OCI-LY3 (cell line): ENCODE data around the gene RAE1.
A peak's percentile ranks its signal among the peaks of the same experiment; 100 is the strongest.

Source experiments
- H2AFZ ChIP-seq: fragments of 200-600, 300-600 bp; shearing (Covaris generic); 2 replicates; pipeline ENCODE4 v1.6.0; 2014; ENCODE audit warnings: antibody characterized with exemption, low read depth, low read length
- H3K27ac ChIP-seq: fragments of 200-600, 300-600 bp; sonication (generic); 2 replicates; pipeline ENCODE4 v1.5.1; 2014; ENCODE audit warnings: mild to moderate bottlenecking, low read length, moderate library complexity, mixed read lengths
- H3K27me3 ChIP-seq: fragments of 200-600, 300-600 bp; sonication (generic); 2 replicates; pipeline ENCODE4 v1.6.1; 2014; ENCODE audit warnings: low read depth, low read length, mixed read lengths
- H3K36me3 ChIP-seq: fragments of 200-600, 300-600 bp; sonication (generic); replicated peaks from 2 replicates; pipeline ENCODE3; 2014; ENCODE audit warnings: low read depth, low read length, mixed read lengths
- H3K4me1 ChIP-seq: fragments of 300-600, 200-600 bp; sonication (generic); 2 replicates; pipeline ENCODE4 v1.6.1; 2014; ENCODE audit warnings: low read length, mixed read lengths
- H3K4me2 ChIP-seq: fragments of 200-600, 300-600 bp; sonication (generic); 2 replicates; pipeline ENCODE4 v1.6.1; 2014; ENCODE audit warnings: low read length, mixed read lengths
- H3K4me3 ChIP-seq: fragments of 300-600, 200-600 bp; sonication (generic); 2 replicates; pipeline ENCODE4 v1.5.1; 2014; ENCODE audit warnings: antibody characterized with exemption, mild to moderate bottlenecking, low read length, moderate library complexity
- H3K79me2 ChIP-seq: fragments of 300-600, 200-600 bp; shearing (Covaris generic); 2 replicates; pipeline ENCODE4 v1.6.1; 2014; ENCODE audit warnings: mild to moderate bottlenecking, low read length, mixed read lengths
- H3K9ac ChIP-seq: fragments of 300-600, 200-600 bp; shearing (Covaris generic); 2 replicates; pipeline ENCODE4 v1.6.0; 2014; ENCODE audit warnings: mild to moderate bottlenecking, low read length, moderate library complexity
- H3K9me3 ChIP-seq: fragments of 200-600, 300-600 bp; shearing (Covaris generic); 2 replicates; pipeline ENCODE4 v1.6.1; 2014; ENCODE audit warnings: low read length, mixed read lengths; ENCODE audit not compliant: insufficient read depth
- H4K20me1 ChIP-seq: fragments of 200-600, 300-600 bp; sonication (generic); 2 replicates; pipeline ENCODE4 v1.6.1; 2016; ENCODE audit warnings: low read length, mixed read lengths; ENCODE audit not compliant: insufficient read depth
- CTCF ChIP-seq: fragments of 200-600, 300-600 bp; sonication (generic); IDR thresholded peaks from 2 replicates; pipeline ENCODE4 v1.5.1; 2014; ENCODE audit warnings: antibody characterized with exemption, low read length, low read depth
- EZH2phosphoT487 ChIP-seq: fragments of 200-600 bp; shearing (Covaris generic); IDR thresholded peaks from 2 replicates; pipeline ENCODE4 v1.6.1; 2018; ENCODE audit warnings: antibody characterized with exemption, mixed run types, low read depth

Gene RAE1

GRCh38 chr20:57330998-57331397 is 20.1 kb upstream of the RAE1 start:
- no peak overlapping the region for H3K4me2 ChIP-seq
- H3K27me3 ChIP-seq: peaks cover 46% of the 10 kb centered on the region
- no peak overlapping the region for H3K9ac ChIP-seq
- H3K27ac ChIP-seq: no peak overlapping the region
- no peaks in the 10 kb centered on the region for H4K20me1 ChIP-seq
- no peak overlapping the region for H3K4me3 ChIP-seq
- no peak overlapping the region for H2AFZ ChIP-seq
- H3K4me1 ChIP-seq: peaks cover 1% of the 10 kb centered on the region; the same call in 1 of the 2 replicates
- H3K79me2 ChIP-seq: no peaks in the 10 kb centered on the region
- no peaks in the 10 kb centered on the region; the same call in 1 of the 2 replicates for H3K9me3 ChIP-seq
- 0 out of 2 replicates have a peak, but pooled peaks have one; percentile 65 for TF ChIP-seq EZH2phosphoT487
- TF ChIP-seq CTCF: no peak
- no peaks in the 10 kb centered on the region for H3K36me3 ChIP-seq

GRCh38 chr20:57332105-57333089 is 18.7 kb upstream of the RAE1 start:
- Histone ChIP-seq H3K9ac (no peak overlapping the region), H3K4me2 (no peak overlapping the region), H3K4me3 (no peak overlapping the region), H3K27ac (no peak overlapping the region), H3K9me3 (no peaks in the 10 kb centered on the region), H2AFZ (no peak overlapping the region), H4K20me1 (no peaks in the 10 kb centered on the region), H3K4me1 (peaks cover 7% of the 10 kb centered on the region; the same call in 1 of the 2 replicates), H3K27me3 (peaks cover 39% of the 10 kb centered on the region), H3K79me2 (no peaks in the 10 kb centered on the region), H3K36me3 (no peaks in the 10 kb centered on the region)
- TF ChIP-seq CTCF (peak; percentile 59), EZH2phosphoT487 (no peak; the same call in 1 of the 2 replicates)

- Histone ChIP-seq H3K9ac (no peak overlapping the region), H3K9me3 (no peaks in the 10 kb centered on the region), H3K4me2 (no peak overlapping the region), H3K36me3 (no peaks in the 10 kb centered on the region), H3K79me2 (no peaks in the 10 kb centered on the region), H4K20me1 (no peaks in the 10 kb centered on the region), H3K4me3 (no peak overlapping the region), H2AFZ (no peak overlapping the region), H3K27me3 (peaks cover 39% of the 10 kb centered on the region), H3K27ac (no peak overlapping the region), H3K4me1 (peaks cover 7% of the 10 kb centered on the region; the same call in 1 of the 2 replicates)
- TF ChIP-seq EZH2phosphoT487 (0 out of 2 replicates have a peak, but pooled peaks have one; percentile 0), CTCF (peak; percentile 23; the same call in 1 of the 2 replicates)
Observed at GRCh38 chr20:57335392-57335791, 15.7 kb upstream of the RAE1 start.

- H3K4me2 ChIP-seq: no peak overlapping the region
- no peak overlapping the region for H3K9ac ChIP-seq
- H3K79me2 ChIP-seq: no peaks in the 10 kb centered on the region
- no peaks in the 10 kb centered on the region for H3K36me3 ChIP-seq
- no peak overlapping the region for H2AFZ ChIP-seq
- no peaks in the 10 kb centered on the region for H3K9me3 ChIP-seq
- TF ChIP-seq EZH2phosphoT487 (no peak), CTCF (no peak)
- H3K27ac ChIP-seq: no peak overlapping the region
- H3K4me3 ChIP-seq: no peak overlapping the region
- H3K4me1 ChIP-seq: no peaks in the 10 kb centered on the region
- H3K27me3 ChIP-seq: peaks cover 18% of the 10 kb centered on the region
- no peaks in the 10 kb centered on the region for H4K20me1 ChIP-seq
Observed at GRCh38 chr20:57341663-57342062, 9.4 kb upstream of the RAE1 start.
